Measurements from ENCODE around the gene DRD2.

The DRD2 gene

GRCh38 chr11:113401718-113402117 is 73.5 kb downstream of the DRD2 start:
- Histone ChIP-seq H3K9me3 (ENCODE audit: insufficient read depth, low read length) (no peaks in the 10 kb centered on the region), H3K4me3 (ENCODE audit: insufficient read depth, low read length, poor library complexity, severe bottlenecking) (no peak overlapping the region), H3K9ac (ENCODE audit: low read length) (no peak overlapping the region), H3K27ac (ENCODE audit: low read depth, low read length) (no peak overlapping the region), H2AFZ (ENCODE audit: low read depth, low read length, severe bottlenecking) (no peak overlapping the region), H3K4me2 (ENCODE audit: low read depth, low read length, poor library complexity, severe bottlenecking) (no peak overlapping the region), H3F3A (ENCODE audit: insufficient read depth) (no peaks in the 10 kb centered on the region), H4K20me1 (ENCODE audit: low read depth, low read length) (no peaks in the 10 kb centered on the region), H3K9me2 (replicated peaks; ENCODE audit: insufficient read depth, low read length) (no peaks in the 10 kb centered on the region), H3K36me3 (ENCODE audit: low read length) (no peaks in the 10 kb centered on the region), H3K79me2 (ENCODE audit: insufficient read depth, low read length) (no peaks in the 10 kb centered on the region), H3K27me3 (ENCODE audit: low read length) (no peaks in the 10 kb centered on the region)
- TF ChIP-seq CTCF (IDR thresholded peaks at IDR 0.05; ENCODE audit: insufficient read depth, low read length, poor library complexity, severe bottlenecking): no peak
- no peak for TF ChIP-seq EZH2phosphoT487 (conservative IDR thresholded peaks at IDR 0.05; ENCODE audit: low read length)

DNA sequence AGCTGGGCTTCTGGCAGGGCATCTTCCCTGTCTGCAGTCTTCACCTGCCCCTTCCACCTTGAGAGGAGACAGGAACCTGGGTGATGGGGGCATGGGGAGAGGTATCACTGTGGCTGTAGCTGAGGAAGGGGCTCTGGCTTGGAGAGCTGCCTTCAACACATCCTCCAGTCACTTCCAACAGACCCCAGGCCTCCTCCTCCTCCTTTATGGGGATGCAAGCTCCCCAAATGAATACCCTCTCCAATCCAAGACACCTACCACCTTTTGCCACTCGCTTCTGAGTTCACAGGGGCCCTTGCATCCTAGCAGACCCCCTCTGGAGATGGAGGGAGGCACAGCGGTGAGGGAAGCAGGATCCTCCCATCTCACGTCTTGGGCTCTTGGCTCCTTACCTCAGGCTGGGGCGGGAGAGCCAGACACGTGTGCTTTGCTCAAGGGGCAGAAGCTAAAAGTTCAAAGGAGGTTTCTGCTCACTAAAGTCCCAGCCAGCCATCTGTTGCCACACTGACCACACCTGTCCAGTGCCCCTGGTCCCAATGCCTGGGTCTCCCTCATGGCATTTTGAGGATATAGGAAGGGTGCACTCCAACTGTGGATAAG is 74.5 kb downstream of the DRD2 start:
- no peaks in the 10 kb centered on the region for H3K9me3 ChIP-seq (ENCODE audit: insufficient read depth, low read length)
- H4K20me1 ChIP-seq (ENCODE audit: low read depth, low read length): no peaks in the 10 kb centered on the region
- H3K79me2 ChIP-seq (ENCODE audit: insufficient read depth, low read length): no peaks in the 10 kb centered on the region
- no peaks in the 10 kb centered on the region for H3K36me3 ChIP-seq (ENCODE audit: low read length)
- H3K27ac ChIP-seq (ENCODE audit: low read depth, low read length): no peak overlapping the region
- no peak overlapping the region for H3K4me2 ChIP-seq (ENCODE audit: low read depth, low read length, poor library complexity, severe bottlenecking)
- TF ChIP-seq CTCF (IDR thresholded peaks at IDR 0.05; ENCODE audit: insufficient read depth, low read length, poor library complexity, severe bottlenecking) (no peak), EZH2phosphoT487 (conservative IDR thresholded peaks at IDR 0.05; ENCODE audit: low read length) (no peak)
- H3K4me3 ChIP-seq (ENCODE audit: insufficient read depth, low read length, poor library complexity, severe bottlenecking): no peak overlapping the region
- no peak overlapping the region for H2AFZ ChIP-seq (ENCODE audit: low read depth, low read length, severe bottlenecking)
- H3K27me3 ChIP-seq (ENCODE audit: low read length): no peaks in the 10 kb centered on the region
- no peak overlapping the region for H3K9ac ChIP-seq (ENCODE audit: low read length)
- H3K9me2 ChIP-seq (replicated peaks; ENCODE audit: insufficient read depth, low read length): no peaks in the 10 kb centered on the region
- no peaks in the 10 kb centered on the region for H3F3A ChIP-seq (ENCODE audit: insufficient read depth)

- Histone ChIP-seq H3K79me2 (ENCODE audit: insufficient read depth, low read length) (no peaks in the 10 kb centered on the region), H3K9ac (ENCODE audit: low read length) (no peak overlapping the region), H3K36me3 (ENCODE audit: low read length) (no peaks in the 10 kb centered on the region), H4K20me1 (ENCODE audit: low read depth, low read length) (no peaks in the 10 kb centered on the region), H3F3A (ENCODE audit: insufficient read depth) (no peaks in the 10 kb centered on the region), H3K27ac (ENCODE audit: low read depth, low read length) (no peak overlapping the region), H3K9me2 (replicated peaks; ENCODE audit: insufficient read depth, low read length) (no peaks in the 10 kb centered on the region), H2AFZ (ENCODE audit: low read depth, low read length, severe bottlenecking) (no peak overlapping the region), H3K4me2 (ENCODE audit: low read depth, low read length, poor library complexity, severe bottlenecking) (no peak overlapping the region), H3K4me3 (ENCODE audit: insufficient read depth, low read length, poor library complexity, severe bottlenecking) (no peak overlapping the region), H3K27me3 (ENCODE audit: low read length) (no peaks in the 10 kb centered on the region), H3K9me3 (ENCODE audit: insufficient read depth, low read length) (no peaks in the 10 kb centered on the region)
- TF ChIP-seq CTCF (IDR thresholded peaks at IDR 0.05; ENCODE audit: insufficient read depth, low read length, poor library complexity, severe bottlenecking): no peak
- no peak for TF ChIP-seq EZH2phosphoT487 (conservative IDR thresholded peaks at IDR 0.05; ENCODE audit: low read length)
Measured at GRCh38 chr11:113398669-113399430, 76.3 kb downstream of the DRD2 start.
